Adipocyte (in vitro differentiated cells): ENCODE data around the gene KDF1.
A peak's percentile ranks its signal among the peaks of the same experiment; 100 is the strongest.

ENCODE experiments used
- DNase-seq: peaks from one replicate; pipeline ENCODE4 v3.0.0-alpha.2; 2015; ENCODE audit warnings: low read depth
- H3K27me3 ChIP-seq: replicated peaks from 2 replicates; pipeline ENCODE4 v1.7.0; 2013; ENCODE audit warnings: mild to moderate bottlenecking, low read length, moderate library complexity; ENCODE audit not compliant: control insufficient read depth, insufficient read depth
- H3K36me3 ChIP-seq: 2 replicates; pipeline ENCODE4 v1.7.0; 2013; ENCODE audit warnings: low read length, mild to moderate bottlenecking, moderate library complexity; ENCODE audit not compliant: control insufficient read depth, insufficient read depth, severe bottlenecking
- H3K4me1 ChIP-seq: 2 replicates; pipeline ENCODE4 v1.7.0; 2013; ENCODE audit warnings: mild to moderate bottlenecking, low read length, moderate library complexity; ENCODE audit not compliant: control insufficient read depth, insufficient read depth
- H3K4me3 ChIP-seq: 2 replicates; pipeline ENCODE4 v1.7.0; 2013; ENCODE audit warnings: mild to moderate bottlenecking, low read length, moderate library complexity
- H3K9ac ChIP-seq: 2 replicates; pipeline ENCODE4 v1.7.0; 2013; ENCODE audit warnings: mild to moderate bottlenecking, low read length, moderate library complexity
- H3K9me3 ChIP-seq: 2 replicates; pipeline ENCODE4 v1.7.0; 2013; ENCODE audit warnings: mild to moderate bottlenecking, low read length, moderate library complexity; ENCODE audit not compliant: control insufficient read depth

Gene KDF1

GRCh38 chr1:26970810-26971209, 10.5 kb upstream of the KDF1 start:
- no peak for DNase-seq
- H3K9ac ChIP-seq: no peak overlapping the region
- H3K4me3 ChIP-seq: no peak overlapping the region
- peaks cover 2% of the 10 kb centered on the region for H3K27me3 ChIP-seq
- no peaks in the 10 kb centered on the region for H3K9me3 ChIP-seq
- H3K4me1 ChIP-seq: peaks cover 10% of the 10 kb centered on the region
- no peaks in the 10 kb centered on the region for H3K36me3 ChIP-seq

GRCh38 chr1:26965628-26966027, 5.4 kb upstream of the KDF1 start:
- Histone ChIP-seq H3K4me1 (peaks cover 2% of the 10 kb centered on the region), H3K36me3 (no peaks in the 10 kb centered on the region), H3K9ac (no peak overlapping the region), H3K27me3 (peaks cover 6% of the 10 kb centered on the region), H3K9me3 (no peaks in the 10 kb centered on the region), H3K4me3 (no peak overlapping the region)
- DNase-seq: no peak

GRCh38 chr1:26965213-26965612, 4.9 kb upstream of the KDF1 start:
- Histone ChIP-seq H3K9me3 (no peaks in the 10 kb centered on the region), H3K36me3 (no peaks in the 10 kb centered on the region), H3K27me3 (peaks cover 10% of the 10 kb centered on the region), H3K9ac (no peak overlapping the region), H3K4me3 (no peak overlapping the region), H3K4me1 (peaks cover 2% of the 10 kb centered on the region)
- DNase-seq: no peak

- H3K4me1 ChIP-seq: peaks cover 8% of the 10 kb centered on the region
- H3K4me3 ChIP-seq: no peak overlapping the region
- peak; percentile 89 for DNase-seq
- peaks cover 28% of the 10 kb centered on the region for H3K27me3 ChIP-seq
- peaks cover 1% of the 10 kb centered on the region for H3K9me3 ChIP-seq
- no peaks in the 10 kb centered on the region for H3K36me3 ChIP-seq
- no peak overlapping the region for H3K9ac ChIP-seq
Measured at GRCh38 chr1:26961826-26962225, 1.6 kb upstream of the KDF1 start.

- H3K4me1 ChIP-seq: peaks cover 8% of the 10 kb centered on the region
- H3K36me3 ChIP-seq: no peaks in the 10 kb centered on the region
- no peak overlapping the region for H3K4me3 ChIP-seq
- peaks cover 28% of the 10 kb centered on the region for H3K27me3 ChIP-seq
- H3K9me3 ChIP-seq: peaks cover 13% of the 10 kb centered on the region
- no peak overlapping the region for H3K9ac ChIP-seq
- DNase-seq: no peak
Measured at GRCh38 chr1:26960625-26960966, 328 bp upstream of the KDF1 start.

- no peak for DNase-seq
- peaks cover 13% of the 10 kb centered on the region for H3K9me3 ChIP-seq
- H3K4me1 ChIP-seq: peaks cover 8% of the 10 kb centered on the region
- H3K27me3 ChIP-seq: peaks cover 28% of the 10 kb centered on the region
- no peak overlapping the region for H3K4me3 ChIP-seq
- H3K36me3 ChIP-seq: no peaks in the 10 kb centered on the region
- H3K9ac ChIP-seq: no peak overlapping the region
Measured at GRCh38 chr1:26959270-26959669, 998 bp downstream of the KDF1 start.

- Histone ChIP-seq H3K27me3 (peaks cover 28% of the 10 kb centered on the region), H3K36me3 (no peaks in the 10 kb centered on the region), H3K4me3 (no peak overlapping the region), H3K9ac (no peak overlapping the region), H3K4me1 (peaks cover 8% of the 10 kb centered on the region), H3K9me3 (peaks cover 13% of the 10 kb centered on the region)
- DNase-seq: no peak
Measured at GRCh38 chr1:26957306-26957705, 3.0 kb downstream of the KDF1 start.

- H3K4me3 ChIP-seq: peak overlapping the region; percentile 30
- no peaks in the 10 kb centered on the region for H3K36me3 ChIP-seq
- H3K9ac ChIP-seq: no peak overlapping the region
- peaks cover 8% of the 10 kb centered on the region for H3K4me1 ChIP-seq
- DNase-seq: no peak
- H3K27me3 ChIP-seq: peaks cover 28% of the 10 kb centered on the region
- H3K9me3 ChIP-seq: peaks cover 13% of the 10 kb centered on the region
Measured at GRCh38 chr1:26956321-26956720, 3.9 kb downstream of the KDF1 start.

GRCh38 chr1:26953374-26953773, 6.9 kb downstream of the KDF1 start:
- DNase-seq: no peak
- Histone ChIP-seq H3K9me3 (peaks cover 13% of the 10 kb centered on the region), H3K4me3 (no peak overlapping the region)

GRCh38 chr1:26951821-26952497, 8.3 kb downstream of the KDF1 start:
- Histone ChIP-seq H3K9me3 (peaks cover 13% of the 10 kb centered on the region), H3K4me1 (peaks cover 9% of the 10 kb centered on the region), H3K27me3 (peaks cover 2% of the 10 kb centered on the region), H3K36me3 (peaks cover 2% of the 10 kb centered on the region), H3K4me3 (no peak overlapping the region), H3K9ac (no peak overlapping the region)
- DNase-seq: no peak

More at GRCh38 chr1:26953374-26953773, 6.9 kb downstream of the KDF1 start:
- H3K9ac ChIP-seq: no peak overlapping the region
- H3K36me3 ChIP-seq: no peaks in the 10 kb centered on the region
- peaks cover 6% of the 10 kb centered on the region for H3K4me1 ChIP-seq
- peaks cover 2% of the 10 kb centered on the region for H3K27me3 ChIP-seq

- no peak overlapping the region for H3K4me3 ChIP-seq
- peaks cover under 1% of the 10 kb centered on the region for H3K27me3 ChIP-seq
- peaks cover 13% of the 10 kb centered on the region for H3K4me1 ChIP-seq
- peaks cover 5% of the 10 kb centered on the region for H3K9me3 ChIP-seq
- no peak for DNase-seq
- H3K36me3 ChIP-seq: peaks cover 9% of the 10 kb centered on the region
- no peak overlapping the region for H3K9ac ChIP-seq
Measured at GRCh38 chr1:26951216-26951615, 9.1 kb downstream of the KDF1 start.

- DNase-seq: no peak
- Histone ChIP-seq H3K36me3 (peaks cover 15% of the 10 kb centered on the region), H3K4me3 (no peak overlapping the region), H3K4me1 (peaks cover 20% of the 10 kb centered on the region), H3K9ac (no peak overlapping the region), H3K27me3 (no peaks in the 10 kb centered on the region), H3K9me3 (no peaks in the 10 kb centered on the region)
Measured at GRCh38 chr1:26950602-26951001, 9.7 kb downstream of the KDF1 start.
